ENCODE results near the gene AFF1.
"Not testable (repeated sequence)": the region's sequence is repeated elsewhere in the genome, so short reads cannot be mapped to it uniquely, and the experiment has no call there.

The AFF1 gene

DNA sequence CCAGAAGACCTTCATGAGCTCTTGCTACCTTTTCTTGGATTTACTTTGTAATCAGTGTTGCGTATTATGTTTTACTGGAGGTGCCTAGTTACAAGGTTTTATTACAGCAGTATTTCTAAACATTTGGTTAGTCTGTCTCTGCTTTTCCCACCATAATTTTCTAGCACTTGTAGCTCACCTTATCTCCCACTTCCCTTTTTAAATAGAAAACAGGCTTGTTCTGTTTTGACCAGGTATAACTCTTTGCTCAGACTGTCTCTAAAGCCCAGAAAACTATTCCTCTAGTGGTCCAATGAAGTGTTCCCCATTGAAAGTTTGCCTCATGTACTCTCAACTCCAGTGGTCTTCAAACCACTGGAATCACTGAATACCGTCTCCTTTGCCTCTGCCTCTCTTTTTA, 43.9 kb downstream of the AFF1 start:
- no peak for DNase-seq

DNA sequence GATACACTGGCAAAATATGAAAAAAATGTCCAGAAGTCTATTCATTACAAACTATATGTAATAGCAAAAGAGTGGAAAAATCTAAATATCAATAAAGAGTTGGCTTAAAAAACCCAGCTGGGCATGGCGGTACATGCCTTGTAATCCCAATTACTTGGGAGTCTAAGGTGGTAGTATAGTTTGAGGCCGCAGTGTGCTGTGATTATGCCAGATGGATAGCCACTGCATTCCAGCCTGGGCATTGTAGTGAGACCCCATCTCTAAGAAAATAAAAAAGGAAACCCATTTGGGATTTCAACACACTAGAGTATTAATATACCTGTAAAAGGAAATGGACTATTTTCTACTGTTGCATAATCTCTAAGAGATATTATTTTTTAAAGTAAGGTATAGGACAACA, 45.4 kb downstream of the AFF1 start:
- no peak for DNase-seq

DNA sequence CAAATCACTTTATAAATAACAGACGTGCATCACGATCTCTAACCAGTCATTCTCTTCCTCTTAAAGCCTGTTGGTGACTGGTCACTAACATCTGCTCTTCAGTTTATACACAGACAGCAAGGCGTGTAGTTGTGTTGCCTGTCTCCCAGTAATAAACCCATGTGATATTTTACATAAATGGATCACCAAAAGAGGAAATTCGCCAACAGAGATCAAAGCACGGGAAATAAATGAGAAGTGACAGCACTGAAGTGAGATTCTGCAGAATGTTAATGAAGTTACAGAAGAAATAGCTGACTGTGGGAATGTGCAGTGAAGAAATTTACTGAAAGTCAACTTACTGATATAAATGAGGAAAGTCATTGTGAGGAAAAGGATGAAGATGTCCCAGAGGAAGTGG, 47.0 kb downstream of the AFF1 start:
- DNase-seq: no peak

DNA sequence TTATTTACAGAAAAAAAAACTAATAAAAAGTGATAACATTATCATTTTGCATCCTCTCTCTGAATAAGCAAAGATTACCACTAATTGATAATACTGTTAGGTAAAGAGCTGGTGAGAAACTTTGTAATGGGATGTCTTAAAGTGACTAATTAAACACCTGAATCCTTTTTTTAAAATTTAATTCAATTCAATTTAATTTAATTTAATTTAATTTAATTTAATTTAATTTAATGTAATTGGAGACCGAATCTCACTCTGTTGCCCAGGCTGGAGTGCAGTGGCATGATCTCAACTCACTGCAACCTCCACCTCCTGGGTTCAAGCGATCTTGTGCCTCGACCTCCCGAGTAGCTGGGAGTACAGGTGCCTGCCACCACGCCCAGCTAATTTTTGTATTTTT, 51.0 kb downstream of the AFF1 start:
- DNase-seq: not testable (repeated sequence)

DNA sequence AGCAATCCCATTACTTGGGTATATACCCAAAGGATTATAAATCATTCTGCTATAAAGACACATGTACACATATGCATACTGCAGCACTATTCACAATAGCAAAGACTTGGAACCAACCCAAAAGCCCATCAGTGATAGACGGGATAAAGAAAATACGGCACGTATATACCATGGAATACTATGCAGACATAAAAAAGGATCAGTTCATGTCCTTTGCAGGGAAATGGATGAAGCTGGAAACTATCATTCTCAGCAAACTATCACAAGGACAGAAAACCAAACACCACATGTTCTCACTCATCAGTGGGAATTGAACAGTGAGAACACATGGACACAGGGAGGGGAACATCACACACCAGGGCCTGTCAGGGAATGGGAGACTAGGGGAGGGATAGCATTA, 54.8 kb downstream of the AFF1 start:
- not testable (repeated sequence) for DNase-seq

DNA sequence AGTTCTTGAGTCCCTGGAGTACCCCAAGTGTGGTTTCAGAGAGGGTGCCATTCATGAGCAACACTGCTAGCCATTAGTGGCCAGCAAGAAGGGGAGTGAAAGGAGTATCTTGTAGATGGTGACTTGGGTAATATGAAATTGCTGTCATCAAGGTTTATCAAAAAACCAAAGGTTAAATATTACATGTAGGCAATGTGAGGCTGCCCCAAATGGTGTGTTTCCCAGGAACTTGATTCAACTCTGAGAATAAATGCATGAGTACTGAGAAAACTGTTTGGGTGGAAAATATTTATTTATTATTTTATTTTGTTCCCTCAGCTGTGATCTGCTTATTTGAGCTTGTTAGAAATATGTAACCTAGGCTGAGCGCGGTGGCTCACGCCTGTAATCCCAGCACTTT, 55.7 kb downstream of the AFF1 start:
- DNase-seq: no peak

DNA sequence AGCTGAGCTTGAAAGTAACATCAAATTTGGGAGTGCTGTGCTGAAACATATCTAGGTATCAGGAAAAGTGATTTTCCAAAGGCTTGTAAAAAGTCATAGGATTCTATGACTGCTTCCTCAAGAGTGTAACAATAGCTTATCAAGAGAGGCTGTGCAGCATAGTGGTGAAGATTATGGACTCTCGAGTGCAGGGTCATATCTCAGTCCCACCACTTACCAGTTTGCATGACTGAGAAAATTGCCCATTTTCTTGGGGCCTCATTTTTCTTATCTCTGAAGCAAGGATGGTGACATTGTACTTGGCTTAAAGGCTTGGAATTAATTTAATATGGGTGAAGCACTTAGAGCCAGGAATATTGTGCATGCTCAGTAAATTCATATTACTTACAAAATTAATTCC, 57.2 kb downstream of the AFF1 start:
- peak in 1 of 2 experiments; percentile 26 for DNase-seq

DNA sequence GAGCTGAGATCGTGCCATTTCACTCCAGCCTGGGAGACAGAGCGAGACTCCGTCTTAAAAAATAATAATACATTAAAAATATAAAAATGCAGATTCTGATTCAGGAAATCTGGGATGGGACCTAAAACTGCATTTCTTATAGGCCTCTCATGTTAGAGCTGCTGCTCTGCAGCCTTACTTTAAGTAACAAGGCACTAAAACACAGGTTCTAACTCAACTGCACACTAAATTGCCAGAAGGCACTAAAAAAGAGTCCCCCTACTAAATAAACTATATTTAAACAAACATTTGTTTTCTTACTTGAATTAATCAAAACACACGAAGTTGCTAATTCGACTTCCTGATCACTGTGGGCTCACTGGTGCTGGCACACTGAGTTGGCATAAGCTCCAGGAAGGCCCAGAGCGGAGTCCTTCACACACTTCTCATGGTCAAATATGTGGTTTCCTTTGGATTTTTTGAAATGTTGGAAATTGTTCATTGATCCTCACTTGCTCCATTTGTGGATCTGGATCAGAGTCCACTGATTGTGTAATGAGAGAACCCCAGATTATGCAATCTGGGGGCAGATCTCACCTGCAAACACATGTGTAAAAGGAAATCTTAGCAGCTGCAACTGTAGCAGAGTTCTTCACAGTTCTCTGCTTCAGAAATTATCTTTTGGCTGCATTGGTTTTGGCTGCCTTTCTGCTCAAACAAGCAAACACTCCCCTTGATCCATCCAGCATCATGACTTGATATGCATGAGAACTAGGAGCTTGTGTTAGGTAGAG, 59.3 kb downstream of the AFF1 start:
- no peak for DNase-seq

DNA sequence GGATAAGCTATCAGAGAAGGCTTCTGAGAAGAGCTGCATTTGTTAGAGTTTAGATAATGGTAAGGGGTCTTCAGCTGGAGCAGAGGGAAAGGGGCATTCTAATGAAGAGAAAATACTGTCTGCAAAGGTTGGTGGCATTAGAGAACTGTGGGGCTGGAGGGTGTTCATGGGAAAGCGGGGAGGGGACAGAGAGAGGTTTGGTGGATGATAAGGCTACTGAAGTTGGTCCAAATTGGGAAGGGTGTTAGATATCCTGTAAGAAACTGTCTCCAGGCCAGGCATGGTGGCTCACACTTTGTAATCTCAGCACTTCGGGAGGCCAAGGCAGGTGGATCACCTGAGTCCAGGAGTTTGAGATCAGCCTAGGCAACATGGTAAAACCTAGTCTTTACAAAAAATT, 59.9 kb downstream of the AFF1 start:
- no peak for DNase-seq

DNA sequence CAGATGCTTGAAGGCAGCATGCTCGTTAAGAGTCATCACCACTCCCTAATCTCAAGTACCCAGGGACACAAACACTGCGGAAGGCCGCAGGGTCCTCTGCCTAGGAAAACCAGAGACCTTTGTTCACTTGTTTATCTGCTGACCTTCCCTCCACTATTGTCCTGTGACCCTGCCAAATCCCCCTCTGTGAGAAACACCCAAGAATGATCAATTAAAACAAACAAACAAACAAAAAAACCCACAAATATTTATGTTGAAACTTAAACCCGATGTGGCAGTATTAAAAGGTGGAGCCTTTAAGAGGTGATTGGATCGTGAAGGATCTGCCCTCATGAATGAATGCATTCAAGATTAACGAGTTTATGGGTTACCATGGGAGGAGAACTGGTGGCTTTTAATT, 61.7 kb downstream of the AFF1 start:
- DNase-seq: peak in 1 of 2 experiments; percentile 16

DNA sequence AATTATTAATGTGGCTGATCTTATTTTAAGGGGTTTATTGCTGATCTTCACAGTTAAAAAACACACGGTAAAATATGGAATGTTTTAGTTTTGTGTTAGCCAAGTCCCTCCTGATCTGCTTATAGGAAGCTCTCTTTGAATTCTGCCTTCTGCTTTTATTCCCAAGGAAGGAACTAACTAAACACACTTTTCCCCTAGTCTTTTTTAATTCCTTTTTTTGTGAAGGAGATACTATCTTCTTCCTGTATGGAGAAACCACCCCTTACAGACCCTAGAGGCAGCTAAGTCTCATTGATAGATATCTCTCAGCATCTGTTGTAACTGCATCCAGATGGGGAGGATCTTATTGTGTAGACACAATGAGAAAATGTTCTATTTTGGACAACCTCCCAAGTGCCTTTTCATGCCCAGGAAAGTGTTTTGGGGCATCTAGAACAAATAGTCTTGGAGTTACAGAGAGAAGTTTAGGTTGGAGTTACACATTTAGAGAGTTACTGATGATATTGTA, 64.4 kb downstream of the AFF1 start:
- DNase-seq: no peak

DNA sequence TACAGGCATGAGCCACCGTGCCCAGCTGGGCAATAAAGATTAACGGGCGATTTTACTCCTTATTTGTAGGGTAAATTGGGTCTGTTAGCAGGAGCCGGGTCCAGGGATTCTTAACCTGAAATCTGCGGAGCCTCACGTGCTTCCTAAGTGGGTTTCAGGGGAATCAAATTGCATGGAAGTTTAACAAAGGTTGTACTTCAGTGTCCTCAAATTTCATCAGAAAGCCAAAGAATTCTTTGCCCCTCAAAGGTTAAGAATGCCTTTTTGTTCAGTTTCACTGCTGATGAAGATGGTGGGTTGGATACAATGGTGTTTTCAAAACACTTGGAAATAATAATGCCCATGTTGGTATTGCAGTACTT, 67.9 kb downstream of the AFF1 start:
- DNase-seq: no peak

DNA sequence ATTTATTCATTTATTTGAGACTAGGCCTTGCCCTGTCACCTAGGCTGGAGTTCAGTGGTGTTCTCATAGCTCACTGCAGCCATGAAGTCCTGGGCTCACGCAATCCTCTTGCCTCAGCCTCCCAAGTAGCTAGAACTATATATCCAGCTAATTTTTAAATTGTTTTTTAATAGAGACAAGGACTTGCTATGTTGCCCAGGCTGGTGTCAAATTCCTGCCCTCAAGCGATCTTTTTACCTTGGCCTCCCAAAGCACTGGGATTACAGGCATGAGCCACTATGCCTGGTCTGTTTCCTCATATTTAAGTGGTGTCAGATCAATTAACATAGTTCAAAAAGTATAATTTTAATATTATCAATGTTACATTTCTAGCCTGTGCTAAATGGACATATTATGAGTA, 68.5 kb downstream of the AFF1 start:
- DNase-seq: no peak

DNA sequence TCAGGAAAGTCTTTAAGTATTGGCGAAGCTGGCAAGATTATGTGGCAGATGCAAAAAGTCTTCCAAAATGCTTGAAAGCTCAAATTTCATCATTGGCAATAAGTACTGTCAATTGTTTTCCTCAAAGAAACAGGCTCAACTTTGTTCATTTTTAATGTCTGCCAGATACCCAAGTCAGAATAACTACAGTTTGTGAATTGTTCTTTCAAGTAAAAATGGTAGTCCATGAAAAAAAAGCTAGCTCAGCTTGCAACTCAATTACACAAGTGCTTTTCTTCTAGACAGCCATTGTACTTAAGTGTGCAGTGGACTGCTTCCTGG, 70.5 kb downstream of the AFF1 start:
- no peak for DNase-seq

DNA sequence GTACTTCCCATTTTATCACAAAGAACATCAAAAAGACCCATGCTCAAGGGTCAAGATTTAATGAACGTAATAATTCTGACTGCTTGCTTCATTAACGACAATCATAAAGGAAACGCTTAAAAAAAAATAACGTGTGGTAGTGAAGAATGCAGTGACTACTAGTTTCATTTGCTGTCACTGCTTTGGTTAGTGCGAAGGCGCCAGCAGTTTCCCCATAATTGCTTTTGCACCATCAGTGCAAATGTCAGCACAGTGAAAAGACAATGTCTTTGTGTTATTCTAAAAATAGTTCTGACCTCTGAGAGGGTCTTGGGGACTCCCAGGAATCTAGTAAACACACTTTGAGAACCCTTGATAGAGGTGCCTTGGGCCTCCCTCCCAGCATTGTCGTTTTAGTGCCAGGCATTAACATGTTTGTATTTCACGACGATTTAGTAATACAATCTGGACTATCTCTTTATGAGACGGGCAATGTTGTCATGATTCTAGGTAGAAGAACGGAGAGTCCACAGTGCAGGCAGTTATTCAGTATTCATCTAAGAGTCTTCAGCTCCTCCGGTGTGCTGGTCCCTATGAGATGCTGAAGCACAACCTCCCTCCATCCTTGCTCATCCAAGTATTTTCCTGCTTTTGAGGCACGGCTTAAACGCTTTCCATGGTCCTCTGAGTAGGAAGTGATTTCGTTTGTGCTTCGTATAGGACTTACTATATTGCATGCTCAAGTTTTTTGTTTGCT, 71.0 kb downstream of the AFF1 start:
- DNase-seq: peak in 1 of 2 experiments; percentile 53

DNA sequence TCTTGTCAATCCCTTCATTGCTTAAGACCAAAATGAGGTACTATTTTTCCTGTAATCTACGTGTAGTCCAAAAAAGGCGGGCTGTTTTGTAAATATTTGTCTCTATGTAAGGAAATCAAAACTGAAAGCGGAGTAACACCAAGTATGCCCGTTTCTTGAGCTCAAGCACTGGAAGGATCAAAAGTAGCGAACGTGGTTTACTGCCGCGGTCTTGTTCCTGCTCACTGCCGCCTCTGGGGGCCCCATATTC, 71.5 kb downstream of the AFF1 start:
- peak in 1 of 2 experiments; percentile 90 for DNase-seq

DNA sequence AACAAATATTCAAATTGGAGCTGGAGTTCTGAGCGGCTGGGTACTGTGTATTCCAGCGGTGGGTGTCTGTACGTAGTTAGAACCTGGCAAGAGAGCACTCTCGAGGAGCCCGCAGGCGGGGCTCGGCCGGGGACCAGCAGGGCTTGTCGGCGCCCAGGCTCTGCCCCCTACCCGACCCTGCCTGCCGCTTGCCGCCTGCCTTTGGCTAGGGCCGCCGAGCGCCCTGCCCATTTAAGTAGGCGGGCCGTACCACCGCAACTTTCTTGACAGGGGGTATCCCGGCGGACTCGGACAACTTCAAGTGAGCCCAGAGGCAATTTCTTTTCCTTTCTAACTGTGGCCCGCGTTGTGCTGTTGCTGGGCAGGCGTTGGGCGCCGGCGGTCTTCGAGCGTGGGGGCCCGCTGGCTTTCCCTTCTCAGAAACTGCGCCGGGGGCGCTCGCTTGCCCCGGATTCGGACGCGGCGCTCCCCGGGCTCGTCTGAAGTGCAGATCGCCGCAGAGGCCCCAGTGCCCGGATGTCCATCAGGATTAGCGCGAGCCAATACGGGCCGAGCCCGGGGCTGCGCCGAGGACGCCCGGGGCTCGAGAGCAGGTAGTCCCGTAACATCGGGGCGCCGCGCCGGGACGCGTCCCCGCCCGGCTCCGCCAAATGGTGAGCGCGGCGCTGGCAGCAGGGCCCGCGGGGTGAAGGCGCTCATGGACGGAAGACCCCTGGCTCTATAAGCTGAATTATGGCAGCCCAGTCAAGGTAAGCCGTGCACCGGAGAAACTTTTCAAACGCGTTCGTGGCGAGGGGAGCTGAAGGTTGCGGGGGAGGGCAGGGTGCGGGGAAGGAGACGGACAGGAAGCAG, 72.1 kb downstream of the AFF1 start:
- peak; percentile 94 to 97 for DNase-seq

DNA sequence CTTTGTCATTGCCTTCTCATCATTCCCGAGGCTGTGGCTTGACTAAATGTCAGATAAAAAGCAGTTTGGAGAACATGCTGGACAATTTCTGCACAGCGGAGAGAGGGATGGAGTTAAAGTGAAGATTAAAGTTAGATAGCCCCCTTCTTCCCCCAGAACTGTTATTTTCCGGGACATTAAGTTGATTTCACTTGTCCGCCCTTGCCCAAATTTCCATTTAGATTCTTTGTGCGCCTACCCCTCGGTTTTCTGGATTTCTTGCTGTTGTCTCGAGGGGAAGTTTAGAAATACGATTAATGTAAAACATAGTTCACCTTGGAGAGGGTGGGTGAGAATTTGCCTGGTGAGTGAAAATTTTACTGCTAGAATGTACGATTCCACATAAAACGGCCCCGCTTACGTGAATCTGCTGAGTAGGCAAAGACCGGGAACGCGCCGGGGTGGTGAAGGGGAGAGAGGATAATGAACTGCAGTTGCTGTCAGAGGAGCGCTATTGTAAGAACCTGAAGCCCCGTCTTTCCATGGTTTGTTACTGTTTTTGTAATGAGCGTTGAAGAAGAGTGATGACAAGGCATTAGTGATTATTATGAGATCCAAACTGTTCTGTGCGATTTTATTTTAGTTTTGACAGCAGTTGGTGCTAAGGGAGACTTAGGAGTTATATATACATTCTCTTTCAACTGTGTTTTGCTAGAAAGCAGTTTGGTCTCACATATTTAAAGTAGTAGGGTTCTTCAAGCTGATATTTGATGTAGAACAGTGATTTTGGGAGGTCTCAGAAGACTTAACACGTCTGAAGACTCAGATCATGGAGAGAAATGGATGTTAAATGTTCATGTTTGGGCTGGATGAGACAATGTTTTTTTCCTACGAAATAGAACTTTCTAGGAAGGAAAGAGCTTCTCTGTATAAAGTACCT, 73.0 kb downstream of the AFF1 start:
- DNase-seq: peak; percentile 38 to 72

DNA sequence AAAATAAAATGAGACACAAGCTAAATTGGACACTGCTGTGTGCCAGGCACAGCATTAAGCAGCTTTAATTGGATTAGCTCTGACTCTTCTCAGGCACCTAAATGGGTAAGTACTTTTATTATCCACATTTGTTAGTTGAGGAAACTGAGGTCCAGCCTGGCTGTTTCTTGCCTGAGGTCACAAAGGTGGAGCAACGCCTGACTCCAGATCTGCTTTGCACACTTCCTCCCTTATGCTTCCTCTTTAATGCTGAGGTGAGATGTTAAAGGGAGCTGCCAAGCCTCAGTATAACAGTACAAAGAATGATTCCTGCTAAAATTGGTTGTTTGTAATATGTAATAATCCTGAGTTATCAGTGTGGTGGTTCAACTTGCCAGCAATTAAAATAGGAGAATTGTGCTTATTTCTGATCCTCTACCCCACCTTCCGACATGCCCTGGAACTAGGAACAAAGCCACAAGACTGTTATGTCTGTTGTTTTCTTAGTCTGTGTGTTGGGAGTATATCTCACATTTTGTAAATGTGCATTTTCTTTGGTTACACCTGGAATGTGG, 74.4 kb downstream of the AFF1 start:
- DNase-seq: no peak

DNA sequence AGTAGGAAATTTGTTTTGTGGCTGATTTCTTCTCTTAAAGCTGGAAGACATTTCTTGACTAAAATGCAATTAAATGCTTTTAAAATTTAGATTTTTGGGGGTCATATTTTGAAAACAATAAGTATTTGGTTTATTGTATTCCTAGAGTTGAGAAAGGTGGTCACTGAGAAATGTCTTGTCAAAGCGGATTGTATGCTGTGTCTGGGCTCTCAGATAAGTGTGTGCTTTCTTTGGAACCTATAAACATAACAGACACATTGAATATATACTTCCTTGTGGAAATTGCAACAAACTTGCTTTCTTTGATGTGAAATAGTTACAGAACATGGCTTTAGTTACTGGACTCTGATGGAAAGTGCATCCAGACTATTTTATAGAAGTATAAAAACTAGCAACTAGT, 75.4 kb downstream of the AFF1 start:
- DNase-seq: no peak

DNA sequence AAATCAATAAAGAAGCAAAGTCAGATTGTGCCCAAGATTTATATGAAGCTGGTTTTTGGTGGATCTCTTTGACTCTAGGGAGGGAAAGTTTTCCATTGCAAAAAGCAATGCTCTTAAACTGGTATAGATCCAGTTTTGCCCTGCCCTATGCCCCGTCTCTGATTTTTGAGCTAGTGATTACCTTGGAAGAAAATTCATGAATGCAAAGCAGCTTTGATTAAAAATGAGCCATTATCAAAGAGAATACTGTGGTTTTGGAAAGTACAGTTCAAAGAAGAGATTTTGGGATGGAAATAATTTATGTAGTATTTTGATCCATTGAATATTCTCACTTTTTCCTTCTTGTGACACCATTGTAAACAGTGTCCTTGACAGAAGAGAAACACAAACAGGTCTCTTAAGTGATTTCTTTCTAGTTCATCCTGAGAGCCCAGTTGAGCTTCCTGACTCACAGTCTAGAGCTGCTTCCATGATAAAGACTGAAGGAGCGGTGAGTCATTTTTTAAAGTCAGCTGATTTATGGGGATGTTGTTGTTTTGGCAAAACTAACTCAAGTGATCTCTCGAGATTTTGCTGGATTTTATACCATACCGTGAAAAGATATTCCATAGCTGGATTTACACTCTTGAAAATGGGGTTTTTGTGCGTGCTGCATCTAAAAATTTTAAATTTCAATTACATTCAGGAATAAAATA, 76.7 kb downstream of the AFF1 start:
- no peak for DNase-seq
